Upper lobe of left lung (tissue), 4 donors: Measurements from ENCODE around the gene GRAMD1A.

ENCODE experiments used
- CTCF ChIP-seq, 6 experiments: fragments of 450-650 bp in 4 of 6; fragments of 200-600 bp in 2 of 6; sonication (generic) in 2 of 6; IDR thresholded peaks; one replicate each; pipeline ENCODE4 v1.5.1; 2016 to 2019; ENCODE audit warnings: antibody characterized with exemption in 6 of 6
- POLR2A ChIP-seq, 4 donors: fragments of 450-650 bp; IDR thresholded peaks; one replicate each; pipeline ENCODE4 v1.5.1; 2016 to 2017; ENCODE audit warnings: antibody characterized with exemption in 4 of 4, mild to moderate bottlenecking in 2 of 4
- POLR2AphosphoS5 ChIP-seq, 2 donors: sonication (generic); formaldehyde crosslinking; IDR thresholded peaks; one replicate each; pipeline ENCODE4 v1.5.1; 2017; ENCODE audit warnings: antibody characterized with exemption in 2 of 2

DNA sequence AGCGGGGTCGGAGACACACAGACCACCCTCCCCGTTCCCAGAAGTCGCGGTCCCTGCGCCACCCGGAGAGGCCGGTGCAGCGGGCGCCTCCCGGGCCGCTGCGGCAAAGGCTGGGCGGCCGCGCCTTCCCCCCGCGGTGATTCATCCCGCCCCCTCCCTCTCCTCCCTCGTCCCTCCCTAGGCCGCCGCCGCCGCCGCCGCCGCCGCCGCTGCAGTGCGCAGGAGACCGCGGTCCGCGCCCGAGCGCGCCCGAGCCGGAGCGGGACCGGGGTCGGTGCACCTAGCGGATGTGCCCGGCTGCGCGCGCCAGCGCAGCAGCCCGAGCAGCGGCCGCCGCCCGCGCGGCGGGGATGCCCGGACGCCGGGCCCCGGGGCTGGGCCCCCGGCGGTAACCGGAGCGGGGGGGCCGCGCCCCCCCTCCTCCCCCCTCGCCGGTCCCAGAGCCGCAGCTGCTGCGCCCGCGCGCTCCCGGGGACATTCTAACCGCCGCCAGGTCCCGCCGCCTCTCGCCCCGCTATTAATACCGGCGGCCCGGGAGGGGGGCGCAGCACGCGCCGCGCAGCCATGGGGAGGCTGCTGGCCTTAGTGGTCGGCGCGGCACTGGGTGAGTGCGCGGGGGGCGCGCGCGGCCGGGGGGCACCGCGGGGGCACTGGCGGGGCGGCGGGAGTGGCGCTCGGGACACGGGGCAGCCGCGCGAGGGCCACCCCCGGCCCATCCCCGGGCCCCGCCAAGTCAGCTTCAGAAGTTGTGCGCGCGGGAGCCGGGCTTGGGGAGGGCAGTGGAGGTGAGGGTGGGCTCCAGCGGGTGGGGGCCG, 30.3 kb downstream of the GRAMD1A start, which contains the start of gene SCN1B:
- TF ChIP-seq CTCF (IDR thresholded peaks at IDR 0.05) = peak in 3 of 6 experiments; percentile 5 to 37 (median 22)
- no peak for TF ChIP-seq POLR2A (IDR thresholded peaks at IDR 0.05)
- no peak for TF ChIP-seq POLR2AphosphoS5 (IDR thresholded peaks at IDR 0.05)
